Natural killer cell treated with Interleukin-12 subunit alpha and Interleukin-12 subunit beta and Interleukin-15 and Interleukin-18, amount 100 ng/mL, for 72 hours (primary cell): ENCODE data around the gene RPL18A. TPM values are rescaled to one million over a fixed set of nuclear protein-coding genes. Genes with fewer than 3 reads are reported as not detected.
A peak's percentile ranks its signal among the peaks of the same experiment; 100 is the strongest.

Experiments used
- ATAC-seq, 2 donors: fragments of 150-1000 bp; cut with Tn5 transposase in 1 of 2; sonication (Bioruptor Pico), chemical (Tn5 transposase) in 1 of 2; 2 replicates each; pipeline ENCODE4 v1.10.0; 2021
- DNase-seq: peaks from one replicate; pipeline ENCODE4 v3.0.0; 2022; ENCODE audit warnings: low spot score
- H3K27ac Mint-ChIP-seq, 2 donors: 1 replicate in 1 of 2; 2 replicates in 1 of 2; pipeline ENCODE4 v1.8.0; 2022; ENCODE audit warnings: mixed read lengths in 2 of 2, mild to moderate bottlenecking in 1 of 2, moderate library complexity in 1 of 2
- H3K27me3 Mint-ChIP-seq, 2 donors: 1 replicate in 1 of 2; 2 replicates in 1 of 2; pipeline ENCODE4 v1.8.0; 2022; ENCODE audit warnings: mixed read lengths in 2 of 2
- H3K36me3 Mint-ChIP-seq: one replicate; pipeline ENCODE4 v1.8.0; 2022; ENCODE audit warnings: mixed read lengths
- H3K4me1 Mint-ChIP-seq, 2 donors: 1 replicate in 1 of 2; 2 replicates in 1 of 2; pipeline ENCODE4 v1.8.0; 2022; ENCODE audit warnings: low read depth in 2 of 2, mixed read lengths in 2 of 2, mild to moderate bottlenecking in 1 of 2
- H3K4me3 Mint-ChIP-seq: one replicate; pipeline ENCODE4 v1.8.0; 2022; ENCODE audit warnings: mixed read lengths
- H3K9me3 Mint-ChIP-seq: 2 replicates; pipeline ENCODE4 v1.8.0; 2022; ENCODE audit warnings: mixed read lengths
- total RNA-seq, 2 donors: library from RNA; stranded (reverse); gene quantifications; one replicate each; pipeline ENCODE4 v1.2.3, GENCODE V29; 2022

RPL18A gene
- total RNA-seq, 2 donors from 2014 or later = 1,379 to 1,604 TPM

DNA sequence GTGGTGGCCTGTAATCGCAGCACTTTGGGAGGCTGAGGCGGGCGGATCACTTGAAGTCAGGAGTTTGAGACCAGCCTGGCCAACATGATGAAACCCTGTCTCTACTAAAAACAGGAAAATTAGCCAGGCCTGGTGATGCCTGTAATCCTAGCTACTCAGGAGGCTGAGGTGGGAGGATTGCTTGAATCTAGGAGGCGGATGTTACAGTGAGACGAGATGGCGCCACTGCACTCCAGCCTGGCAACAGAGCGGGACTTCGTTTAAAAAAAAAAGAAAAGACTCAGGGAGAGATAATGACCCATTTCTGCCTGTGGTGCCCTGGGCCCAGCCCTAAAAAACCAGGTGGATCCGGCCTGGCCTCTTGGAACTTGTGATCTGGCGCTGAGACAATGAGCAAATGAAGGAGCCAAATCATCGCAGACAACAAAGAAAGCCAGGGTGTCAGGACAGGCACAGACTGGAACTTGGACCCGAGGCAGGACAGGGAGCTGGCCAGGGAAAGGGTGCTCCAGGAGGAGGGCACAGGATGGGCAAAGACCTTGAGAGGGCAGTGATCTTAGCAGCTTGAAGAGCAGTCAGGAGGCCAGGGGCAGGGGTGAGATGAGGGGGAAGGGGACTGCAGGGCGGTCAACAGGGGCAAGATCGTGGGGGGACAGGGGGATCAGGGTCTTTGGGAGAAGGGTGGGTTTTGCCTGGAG is 11.0 kb upstream of the RPL18A start:
- no peak for ATAC-seq
- Mint-ChIP-seq H3K27ac (peak overlapping the region; percentile 95 to 97), H3K4me1 (peaks cover 48 to 57% of the 10 kb centered on the region in 2 donors), H3K9me3 (no peaks in the 10 kb centered on the region), H3K36me3 (no peaks in the 10 kb centered on the region), H3K27me3 (no peaks in the 10 kb centered on the region), H3K4me3 (peak overlapping the region; percentile 86)
- no peak for DNase-seq

DNA sequence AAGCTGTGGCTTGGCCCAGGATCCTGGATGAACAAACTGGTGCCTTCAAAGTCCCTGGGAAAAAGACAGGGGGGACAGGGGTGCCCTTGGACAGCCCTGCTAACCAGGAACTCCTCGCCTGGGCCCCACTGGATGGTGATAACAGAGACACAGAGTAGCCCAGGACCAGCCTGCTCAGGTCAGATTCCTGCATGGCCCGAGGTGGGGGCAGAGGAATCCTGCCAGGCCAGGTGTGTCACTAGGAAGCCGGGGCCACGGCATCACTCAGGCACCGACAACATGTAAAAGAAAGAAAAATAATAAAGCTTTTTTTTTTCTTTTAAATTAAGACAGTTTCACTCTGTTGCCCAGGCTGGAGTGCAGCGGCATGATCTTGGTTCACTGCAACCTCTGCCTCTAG is 5.6 kb upstream of the RPL18A start:
- ATAC-seq (no peak), DNase-seq (no peak)
- Mint-ChIP-seq H3K36me3 (no peaks in the 10 kb centered on the region), H3K27ac (no peak overlapping the region), H3K4me3 (no peak overlapping the region), H3K9me3 (no peaks in the 10 kb centered on the region), H3K4me1 (peaks cover 29% of the 10 kb centered on the region in 2 donors), H3K27me3 (no peaks in the 10 kb centered on the region)

DNA sequence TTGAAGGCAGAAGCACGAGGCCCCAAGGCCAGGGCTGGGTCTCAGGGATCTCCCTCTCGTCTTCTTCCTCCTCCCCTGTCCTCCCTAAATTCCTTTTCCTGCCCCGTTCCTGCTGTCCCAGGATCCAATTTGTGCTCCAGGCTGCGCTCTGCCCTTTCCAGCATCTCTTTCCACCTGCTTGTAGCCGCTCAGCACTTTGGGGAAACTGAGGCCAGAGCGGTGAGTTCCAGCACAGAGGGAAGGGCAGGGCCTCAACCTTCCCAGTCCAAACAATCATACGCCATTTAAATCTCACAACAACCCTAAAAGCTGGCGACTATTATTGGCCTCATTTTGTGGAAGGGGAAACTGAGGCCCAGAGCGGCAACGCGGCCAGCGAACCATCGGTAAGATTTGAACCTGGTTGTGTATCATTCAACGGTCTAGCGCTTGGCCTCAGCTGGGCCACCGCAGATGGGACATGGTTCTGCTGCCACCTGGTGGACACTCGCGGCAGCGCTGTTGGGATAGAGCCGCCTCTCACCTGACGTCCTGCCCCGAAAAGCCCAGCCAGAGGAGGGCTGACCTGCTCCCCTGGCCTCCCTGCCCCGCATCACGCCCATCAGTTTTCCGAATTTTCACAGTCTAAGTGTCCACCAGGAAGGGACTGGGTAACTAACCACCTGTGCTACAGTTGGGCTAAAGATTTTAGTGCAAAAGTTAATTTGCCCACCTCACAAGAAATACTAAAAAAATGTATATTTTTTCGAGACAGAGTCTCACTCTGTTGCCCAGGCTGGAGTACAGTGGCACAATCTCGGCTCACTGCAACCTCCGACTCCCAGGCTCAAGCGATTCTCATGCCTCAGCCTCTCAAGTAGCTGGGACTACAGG is 4.2 kb upstream of the RPL18A start:
- Mint-ChIP-seq H3K36me3 (peaks cover 9% of the 10 kb centered on the region), H3K4me3 (no peak overlapping the region), H3K4me1 (peaks cover 24 to 31% of the 10 kb centered on the region in 2 donors), H3K9me3 (no peaks in the 10 kb centered on the region), H3K27ac (peak overlapping the region; percentile 54 to 79), H3K27me3 (no peaks in the 10 kb centered on the region)
- peak; percentile 89 for DNase-seq
- peak; percentile 53 to 54 for ATAC-seq

DNA sequence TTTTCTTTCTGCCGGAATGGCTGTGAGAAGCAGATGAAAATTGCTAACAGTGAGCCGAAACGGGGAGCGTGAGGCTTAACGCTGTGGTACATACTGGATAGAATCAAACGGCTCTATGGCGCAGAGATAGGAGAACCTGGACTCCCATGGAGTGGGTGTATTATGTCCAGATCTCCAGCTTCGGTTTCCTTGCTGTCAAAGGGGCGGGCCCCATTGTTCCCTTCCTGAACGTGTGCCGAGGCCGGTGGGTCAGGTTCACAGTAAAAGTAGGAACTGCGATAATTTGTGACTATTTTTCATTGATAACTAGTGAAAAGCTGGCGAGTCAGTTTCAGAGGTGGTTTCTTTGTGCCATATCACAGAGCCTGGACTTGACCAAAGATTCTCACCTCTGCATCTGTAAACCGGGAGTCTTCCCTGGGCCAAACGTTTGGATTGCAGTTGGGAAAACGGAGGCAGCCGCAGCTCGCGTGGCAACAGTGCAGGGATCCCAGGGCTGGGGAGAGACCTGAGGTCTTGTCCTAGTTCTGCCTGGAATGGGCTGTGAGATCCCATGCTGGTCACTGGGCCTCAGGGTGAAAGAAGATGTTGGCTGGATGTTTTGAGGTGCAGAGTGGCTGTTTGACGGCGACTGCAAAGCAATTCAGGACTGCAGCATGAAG is 752 bp downstream of the RPL18A start:
- peak overlapping the region; percentile 72 to 85 for H3K27ac Mint-ChIP-seq
- peaks cover 21 to 27% of the 10 kb centered on the region in 2 donors for H3K4me1 Mint-ChIP-seq
- H3K27me3 Mint-ChIP-seq = no peaks in the 10 kb centered on the region
- H3K36me3 Mint-ChIP-seq = peaks cover 12% of the 10 kb centered on the region
- no peaks in the 10 kb centered on the region for H3K9me3 Mint-ChIP-seq
- peak overlapping the region; percentile 91 for H3K4me3 Mint-ChIP-seq
- ATAC-seq (no peak), DNase-seq (no peak)

- Mint-ChIP-seq H3K4me1 (peaks cover 19 to 26% of the 10 kb centered on the region in 2 donors), H3K9me3 (no peaks in the 10 kb centered on the region), H3K4me3 (peak overlapping the region; percentile 91), H3K36me3 (peaks cover 12% of the 10 kb centered on the region), H3K27me3 (no peaks in the 10 kb centered on the region), H3K27ac (peak overlapping the region; percentile 72 to 85)
- DNase-seq = no peak
- no peak for ATAC-seq
These were observed 1.3 kb downstream of the RPL18A start for GRCh38 chr19:17860993-17861360.

DNA sequence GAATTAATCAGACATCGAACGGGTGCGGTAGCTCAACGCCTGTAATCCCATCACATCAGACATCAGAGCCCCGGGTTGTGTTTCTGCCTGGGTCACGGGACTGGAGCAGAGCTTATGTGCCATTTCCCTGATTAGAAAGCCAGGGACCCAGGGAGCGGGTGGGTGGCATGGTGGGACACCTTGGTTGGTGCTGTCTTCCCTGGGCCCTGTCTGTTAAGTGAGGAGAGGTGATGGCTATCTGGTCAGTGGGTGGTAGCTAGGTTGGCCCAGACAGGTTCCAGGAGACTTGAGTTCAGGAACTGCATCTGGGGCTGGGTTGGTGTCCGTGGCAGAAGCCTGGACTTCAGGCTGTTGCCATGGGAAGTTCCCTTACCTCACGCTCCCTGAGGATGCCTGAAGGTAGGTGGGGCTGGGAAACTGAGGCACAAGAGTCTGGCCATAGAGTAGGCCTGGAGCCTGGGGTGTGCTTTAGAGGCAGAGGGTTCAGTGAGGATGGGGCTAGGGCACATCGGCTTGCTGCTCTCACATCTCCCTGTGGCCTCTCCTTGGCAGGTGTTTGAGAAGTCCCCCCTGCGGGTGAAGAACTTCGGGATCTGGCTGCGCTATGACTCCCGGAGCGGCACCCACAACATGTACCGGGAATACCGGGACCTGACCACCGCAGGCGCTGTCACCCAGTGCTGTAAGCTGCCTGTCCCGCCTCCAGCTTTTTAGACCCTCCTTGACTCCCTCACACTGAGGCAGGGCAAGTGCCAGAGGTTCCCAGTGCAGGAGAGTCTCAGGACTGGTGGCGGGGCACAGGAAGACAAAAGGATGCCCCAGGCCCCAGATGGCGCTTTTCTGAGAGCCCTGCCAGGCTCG is 2.1 kb downstream of the RPL18A start:
- ATAC-seq = no peak
- Mint-ChIP-seq H3K36me3 (peaks cover 12% of the 10 kb centered on the region), H3K4me1 (peaks cover 21 to 26% of the 10 kb centered on the region in 2 donors), H3K27me3 (no peaks in the 10 kb centered on the region), H3K27ac (peak overlapping the region; percentile 72 to 85), H3K9me3 (no peaks in the 10 kb centered on the region), H3K4me3 (peak overlapping the region; percentile 91)
- DNase-seq = no peak

- Mint-ChIP-seq H3K4me3 (peak overlapping the region; percentile 50), H3K4me1 (peaks cover 21 to 26% of the 10 kb centered on the region in 2 donors), H3K36me3 (peaks cover 12% of the 10 kb centered on the region), H3K9me3 (no peaks in the 10 kb centered on the region), H3K27ac (peak overlapping the region; percentile 18 to 23), H3K27me3 (no peaks in the 10 kb centered on the region)
- DNase-seq (no peak), ATAC-seq (no peak)
These were observed 3.2 kb downstream of the RPL18A start for GRCh38 chr19:17862711-17863519.

DNA sequence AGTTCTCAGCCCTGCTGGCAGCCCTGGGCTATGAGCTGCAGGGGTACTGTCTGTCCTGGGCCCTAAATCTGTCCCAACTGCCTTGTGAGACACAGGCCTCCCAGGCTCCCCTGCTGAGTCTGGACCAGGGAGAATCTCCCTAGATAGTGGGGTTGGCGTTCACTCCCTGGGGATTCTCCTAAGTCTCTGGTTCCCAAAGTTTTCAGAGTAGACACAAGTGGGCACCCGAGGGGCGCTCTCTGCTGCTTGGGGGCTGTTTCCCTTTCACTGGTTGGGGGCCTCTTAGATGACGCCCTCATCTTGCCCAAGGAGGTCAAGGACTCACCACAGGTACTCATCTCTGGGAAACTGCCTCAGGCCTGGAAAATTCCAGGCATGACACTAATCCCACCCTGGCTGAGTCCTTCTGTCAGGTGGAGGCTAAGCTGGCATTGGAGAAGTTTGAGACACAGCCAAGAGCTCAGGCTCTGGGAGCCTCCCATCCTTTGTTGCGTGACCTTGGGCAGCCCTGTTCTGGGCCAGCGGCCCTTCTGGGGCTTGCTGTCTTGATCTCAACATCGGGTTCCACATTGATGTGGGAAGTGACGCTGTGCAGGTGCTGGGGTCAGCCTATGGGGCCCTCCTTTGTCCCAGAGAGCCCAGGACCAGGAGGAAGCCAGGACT is 3.9 kb downstream of the RPL18A start:
- Mint-ChIP-seq H3K36me3 (peaks cover 12% of the 10 kb centered on the region), H3K27me3 (no peaks in the 10 kb centered on the region), H3K9me3 (no peaks in the 10 kb centered on the region), H3K27ac (peak overlapping the region in 1 of 2 donors; percentile 18), H3K4me1 (peaks cover 21 to 26% of the 10 kb centered on the region in 2 donors), H3K4me3 (no peak overlapping the region)
- no peak for DNase-seq
- ATAC-seq = no peak

GRCh38 chr19:17865364-17866311 is 5.9 kb downstream of the RPL18A start:
- Mint-ChIP-seq H3K9me3 (no peaks in the 10 kb centered on the region), H3K36me3 (peaks cover 2% of the 10 kb centered on the region), H3K27ac (peak overlapping the region in 1 of 2 donors; percentile 28), H3K4me3 (peak overlapping the region; percentile 10), H3K27me3 (no peaks in the 10 kb centered on the region), H3K4me1 (peaks cover 9 to 12% of the 10 kb centered on the region in 2 donors)
- DNase-seq (no peak), ATAC-seq (peak; percentile 21 to 27)

DNA sequence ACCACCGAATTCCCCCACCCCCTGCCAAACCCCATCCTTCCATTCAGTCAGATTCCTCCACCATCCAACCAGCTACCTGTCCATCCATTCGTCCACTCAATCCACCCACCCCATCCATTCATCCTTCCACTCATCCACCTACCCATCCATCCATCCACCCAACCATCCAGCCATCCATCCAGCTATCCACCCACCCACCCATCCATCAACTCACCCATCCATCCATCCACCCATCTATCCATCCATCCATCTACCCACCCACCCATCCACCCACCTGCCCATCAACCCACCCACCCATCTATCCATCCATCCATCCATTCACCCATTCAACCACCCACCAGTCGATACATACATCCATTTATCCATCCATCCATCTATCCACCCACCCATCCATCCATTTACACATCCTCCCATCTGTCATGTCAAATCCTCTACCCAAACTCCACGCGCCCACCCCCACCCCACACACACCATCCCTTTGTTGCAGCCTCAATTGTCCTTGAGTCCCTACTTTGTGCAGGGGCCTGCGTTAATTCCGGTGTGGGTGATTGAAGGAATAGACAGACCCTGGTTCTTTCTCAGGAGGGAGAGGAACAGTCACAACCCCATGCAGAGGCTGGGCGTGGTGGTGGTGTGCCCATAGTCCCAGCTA is 6.7 kb downstream of the RPL18A start:
- H3K9me3 Mint-ChIP-seq = no peaks in the 10 kb centered on the region
- H3K4me3 Mint-ChIP-seq = peak overlapping the region; percentile 10
- peaks cover 1 to 5% of the 10 kb centered on the region in 2 donors for H3K4me1 Mint-ChIP-seq
- peak overlapping the region in 1 of 2 donors; percentile 28 for H3K27ac Mint-ChIP-seq
- H3K36me3 Mint-ChIP-seq = no peaks in the 10 kb centered on the region
- H3K27me3 Mint-ChIP-seq = peaks cover 0 to 2% of the 10 kb centered on the region in 2 donors
- DNase-seq (no peak), ATAC-seq (peak in 1 of 2 donors; percentile 2)

DNA sequence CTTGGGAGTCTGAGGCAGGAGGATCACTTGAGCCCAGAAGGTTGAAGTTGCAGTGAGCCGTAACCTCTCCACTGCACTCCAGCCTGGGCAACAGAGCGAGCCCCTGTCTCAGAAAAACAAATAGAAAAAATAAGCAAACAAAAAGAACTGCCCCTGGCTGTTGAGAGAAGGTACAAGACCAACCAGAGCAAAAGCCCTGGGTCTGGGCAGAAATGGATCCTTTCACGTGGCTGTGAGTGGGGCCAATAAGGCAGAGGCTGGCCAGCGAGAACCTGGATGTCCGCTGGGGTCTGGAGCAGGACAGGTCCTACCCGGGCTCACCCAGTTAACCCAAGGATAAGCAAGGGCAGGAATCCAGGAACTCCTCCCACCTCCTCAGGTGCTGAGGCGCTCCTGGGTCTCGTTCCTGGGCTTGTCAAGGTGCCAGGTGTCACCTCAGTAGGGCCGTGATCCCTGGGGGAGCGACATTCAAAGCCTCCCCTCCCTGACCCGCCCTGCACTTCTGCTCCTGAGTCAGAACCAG is 7.3 kb downstream of the RPL18A start:
- H3K27ac Mint-ChIP-seq = peak overlapping the region in 1 of 2 donors; percentile 28
- ATAC-seq = peak in 1 of 2 donors; percentile 2
- no peak overlapping the region for H3K4me3 Mint-ChIP-seq

More for the DNA sequence above, 7.3 kb downstream of the RPL18A start:
- Mint-ChIP-seq H3K27me3 (peaks cover 0 to 2% of the 10 kb centered on the region in 2 donors), H3K9me3 (no peaks in the 10 kb centered on the region), H3K4me1 (peaks cover 0 to 7% of the 10 kb centered on the region in 2 donors), H3K36me3 (no peaks in the 10 kb centered on the region)
- no peak for DNase-seq
